Putamen (tissue), 1 donor: ENCODE results near the gene SLC6A4.
"Not testable (repeated sequence)": the region's sequence is repeated elsewhere in the genome, so short reads cannot be mapped to it uniquely, and the experiment has no call there.

ENCODE experiments used
- DNase-seq: peaks from one replicate; pipeline ENCODE4 v3.0.0-alpha.2; 2016; ENCODE audit warnings: low spot score

Gene SLC6A4

DNA sequence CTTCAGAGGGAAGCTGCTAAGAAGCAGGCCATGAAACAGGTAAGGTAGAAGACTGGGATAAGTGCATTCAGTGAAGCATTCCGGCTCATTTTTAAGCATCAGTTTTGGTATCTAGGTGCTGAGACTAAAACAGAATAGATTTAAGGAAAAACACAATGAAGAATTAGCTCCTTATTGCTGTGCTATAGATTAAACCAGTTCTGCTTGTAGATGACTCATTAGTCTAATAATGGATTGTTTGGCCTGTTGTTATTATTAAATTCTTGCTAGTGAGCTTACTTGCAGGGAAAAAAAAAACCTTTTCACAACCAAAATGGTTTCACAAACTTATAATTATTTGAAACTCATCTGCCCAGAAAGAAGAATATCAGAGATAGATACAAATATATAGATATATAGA lies 62.9 kb downstream of the SLC6A4 start:
- no peak for DNase-seq

DNA sequence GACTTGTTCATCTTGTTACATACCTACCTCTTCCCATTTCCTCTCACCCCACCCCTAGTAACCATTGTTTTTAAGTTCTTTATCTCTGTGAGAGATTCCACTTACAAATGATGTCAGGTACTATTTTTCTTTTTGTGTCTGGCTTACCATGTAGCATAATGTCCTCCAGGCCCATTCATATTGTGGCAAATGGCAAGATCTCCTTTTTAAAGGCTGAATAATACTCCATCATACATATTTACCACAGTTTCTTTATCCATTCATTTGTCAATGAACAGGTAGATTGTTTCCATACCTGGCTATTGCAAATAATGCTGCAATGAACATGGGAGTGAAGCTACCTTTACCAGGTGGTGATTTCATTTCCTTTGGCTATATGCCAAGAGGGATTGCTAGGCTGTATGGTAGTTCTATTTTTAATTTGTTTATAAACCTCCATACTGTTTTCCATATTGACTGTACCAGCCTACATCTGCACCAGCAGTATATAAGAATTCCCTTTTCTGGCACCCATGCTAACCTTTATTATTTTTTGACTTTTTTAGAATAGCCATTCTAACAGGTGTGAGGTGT lies 65.0 kb downstream of the SLC6A4 start:
- no peak for DNase-seq

GRCh38 chr17:30165960-30166359 lies 69.5 kb downstream of the SLC6A4 start:
- no peak for DNase-seq

- no peak for DNase-seq
Measured at GRCh38 chr17:30165147-30165546, 70.3 kb downstream of the SLC6A4 start.

DNA sequence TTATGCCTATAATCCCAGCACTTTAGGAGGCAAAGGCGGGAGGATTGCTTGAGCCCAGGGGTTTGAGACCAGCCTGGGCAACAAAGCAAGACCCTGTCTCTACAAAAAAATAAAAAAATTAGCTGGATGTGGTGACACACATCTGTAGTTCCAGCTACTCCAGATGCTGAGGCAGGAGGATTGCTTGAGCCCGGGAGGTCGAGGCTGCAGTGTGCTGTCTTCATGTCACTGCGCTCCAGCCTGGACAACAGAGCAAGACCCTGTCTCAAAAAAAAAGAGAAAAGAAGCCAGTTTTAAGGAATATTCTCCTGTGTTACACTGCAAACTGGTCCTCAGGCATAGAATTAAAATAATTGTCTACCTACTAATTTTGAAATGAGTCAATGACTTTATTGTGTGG lies 71.0 kb downstream of the SLC6A4 start:
- DNase-seq = no peak

- no peak for DNase-seq
Measured at GRCh38 chr17:30161601-30162000, 73.9 kb downstream of the SLC6A4 start.

DNA sequence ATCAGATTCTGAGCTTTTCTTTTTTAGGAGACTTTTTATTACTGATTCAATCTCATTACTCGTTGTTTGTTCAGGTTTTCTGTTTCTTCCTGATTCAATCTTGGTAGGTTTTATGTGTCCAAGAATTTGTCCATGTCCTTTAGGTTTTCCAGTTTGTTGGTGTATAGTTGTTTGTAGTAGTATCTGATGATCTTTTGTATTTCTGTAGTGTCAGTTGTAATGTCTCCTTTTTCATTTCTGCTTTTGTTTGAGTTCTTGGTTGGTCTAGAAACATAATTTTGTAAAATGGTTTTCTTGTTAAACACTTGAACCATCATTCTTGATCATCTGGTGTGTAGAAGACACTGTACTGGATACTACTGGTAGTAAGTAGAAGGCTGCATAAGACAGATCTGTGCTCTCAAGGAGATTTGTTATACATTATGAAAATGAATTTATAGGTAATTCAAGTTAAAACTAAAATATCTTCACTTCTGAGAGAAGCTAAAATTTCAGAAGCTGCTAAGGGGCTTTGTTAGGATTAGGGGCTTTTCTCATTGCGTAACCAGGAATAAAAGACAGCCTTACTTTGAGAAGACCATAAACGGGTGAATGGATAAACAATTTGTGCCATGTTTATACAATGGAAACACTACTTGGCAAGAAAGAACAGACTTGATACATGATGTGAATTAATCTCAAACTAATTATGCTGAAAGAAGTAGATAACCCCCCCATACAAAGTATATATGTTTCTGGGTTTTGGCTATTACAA lies 74.9 kb downstream of the SLC6A4 start:
- DNase-seq = no peak

- no peak for DNase-seq
Measured at GRCh38 chr17:30158896-30159625, 76.4 kb downstream of the SLC6A4 start.

DNA sequence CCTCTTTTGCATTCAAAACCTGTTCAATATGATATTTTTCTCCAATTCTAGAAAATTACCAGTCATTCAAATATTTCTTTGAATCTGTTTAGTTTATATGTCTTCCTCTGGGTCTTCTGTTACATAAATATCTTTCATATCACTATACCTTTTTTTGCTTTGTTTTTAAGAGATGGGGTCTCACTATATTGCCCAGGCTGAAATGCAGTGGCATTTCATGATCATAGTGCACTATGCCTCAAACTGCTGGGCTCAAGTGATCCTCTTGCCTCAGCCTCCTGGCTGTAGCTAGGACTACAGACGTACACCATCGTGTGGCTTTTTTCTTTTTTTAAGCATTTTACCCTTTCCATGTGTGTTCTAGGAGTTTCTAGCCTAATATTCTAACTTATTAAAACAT lies 80.1 kb downstream of the SLC6A4 start:
- no peak for DNase-seq

DNA sequence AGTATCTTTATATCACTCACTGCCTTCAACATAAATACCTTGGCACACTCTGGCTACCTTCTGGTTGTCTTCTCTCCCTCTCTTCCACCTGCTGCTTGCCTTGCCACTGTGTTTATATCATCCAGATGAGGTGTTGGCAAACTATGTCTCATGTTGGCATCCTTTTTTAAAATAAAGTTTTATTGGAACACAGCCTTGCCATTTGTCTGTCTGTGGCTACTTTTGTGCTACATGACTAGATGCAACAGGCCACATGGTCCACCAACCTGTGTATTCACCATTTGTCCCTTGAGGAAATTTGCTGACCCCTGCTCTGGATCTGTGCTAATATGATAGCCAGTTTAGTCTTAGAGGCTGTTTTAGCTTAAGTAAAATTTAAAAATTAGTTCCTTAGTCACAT lies 82.0 kb downstream of the SLC6A4 start:
- DNase-seq = no peak

GRCh38 chr17:30151471-30151870 lies 84.0 kb downstream of the SLC6A4 start:
- no peak for DNase-seq

DNA sequence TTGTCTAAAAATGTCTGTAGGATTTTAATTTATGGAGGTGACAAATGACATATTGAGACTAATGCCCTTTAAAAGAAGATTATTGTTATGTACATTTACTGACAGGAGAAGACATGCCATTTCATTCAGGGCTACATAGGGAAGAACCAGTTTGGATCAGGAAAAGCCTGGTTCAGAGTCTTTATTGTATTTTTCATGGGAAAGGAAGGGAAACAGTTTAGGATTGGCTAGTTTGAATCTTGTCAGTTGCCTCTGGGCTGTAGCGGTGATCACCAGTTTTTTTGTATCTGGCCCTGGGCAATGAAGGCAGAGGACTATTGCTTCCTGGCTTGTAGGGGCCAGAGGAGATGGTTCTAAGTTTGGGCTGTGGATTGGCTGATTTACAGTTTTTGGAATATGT lies 87.1 kb downstream of the SLC6A4 start:
- no peak for DNase-seq

GRCh38 chr17:30147860-30148259 lies 87.6 kb downstream of the SLC6A4 start:
- DNase-seq = not testable (repeated sequence)
